Stimulated activated CD4-positive, alpha-beta T cell treated with anti-CD3 and anti-CD28 coated beads, Interleukin-2, amount 100 ng/mL, for 48 hours (primary cell): Measurements from ENCODE around the gene PRR32.
"Not testable (repeated sequence)": the region's sequence is repeated elsewhere in the genome, so short reads cannot be mapped to it uniquely, and the experiment has no call there.

Source experiments
- DNase-seq, 2 donors: peaks; one replicate each; pipeline ENCODE4 v3.0.0-alpha.2; 2020

Gene PRR32

DNA sequence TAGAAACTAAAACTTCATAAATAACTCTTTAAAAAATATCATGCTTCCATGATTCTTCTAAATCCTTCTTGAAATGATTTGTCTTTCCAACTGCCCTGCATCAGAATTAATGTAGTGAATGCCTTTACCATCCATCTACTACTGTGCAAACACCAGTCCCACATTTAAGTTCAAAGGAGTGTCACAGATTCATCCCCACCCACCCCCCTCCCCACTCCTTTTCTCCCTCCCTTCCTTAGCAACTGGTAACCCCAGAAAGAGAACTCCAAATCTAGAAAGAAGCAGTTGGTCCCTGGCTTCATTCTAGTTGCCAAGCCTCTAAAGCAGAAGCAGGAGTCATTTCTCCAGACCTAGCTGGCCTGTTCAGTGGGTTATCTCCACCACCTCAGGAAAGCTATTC lies at the start of gene PRR32:
Gene PRR32, plus strand, starts transcription at position 301 of the 400 bp plus-strand sequence. CDS start 115 bp downstream, outside the sequence.
- no peak for DNase-seq

GRCh38 chrX:126770179-126770578 lies 49.4 kb upstream of the PRR32 start:
- no peak for DNase-seq

- no peak for DNase-seq
Observed at GRCh38 chrX:126785539-126785938, 34.0 kb upstream of the PRR32 start.

DNA sequence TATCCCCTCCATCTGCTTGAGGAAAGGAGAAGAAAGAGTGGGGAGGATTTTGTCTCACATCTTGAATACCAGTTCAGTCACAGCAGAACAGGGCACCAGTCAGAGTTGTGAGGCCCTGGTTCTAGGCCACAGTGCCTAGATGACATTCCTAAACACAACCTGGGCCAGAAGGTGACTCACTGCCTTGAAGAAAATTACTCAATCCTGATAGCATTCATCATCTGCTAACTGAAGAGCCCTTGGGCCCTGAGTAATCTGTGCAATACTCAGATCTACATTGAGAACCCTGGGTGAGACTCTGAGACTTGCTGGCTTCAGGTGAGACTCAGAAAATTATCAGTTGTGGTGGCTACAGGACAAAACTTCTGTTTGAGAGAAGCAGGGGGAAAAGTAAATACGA lies 20.5 kb upstream of the PRR32 start:
- no peak for DNase-seq

DNA sequence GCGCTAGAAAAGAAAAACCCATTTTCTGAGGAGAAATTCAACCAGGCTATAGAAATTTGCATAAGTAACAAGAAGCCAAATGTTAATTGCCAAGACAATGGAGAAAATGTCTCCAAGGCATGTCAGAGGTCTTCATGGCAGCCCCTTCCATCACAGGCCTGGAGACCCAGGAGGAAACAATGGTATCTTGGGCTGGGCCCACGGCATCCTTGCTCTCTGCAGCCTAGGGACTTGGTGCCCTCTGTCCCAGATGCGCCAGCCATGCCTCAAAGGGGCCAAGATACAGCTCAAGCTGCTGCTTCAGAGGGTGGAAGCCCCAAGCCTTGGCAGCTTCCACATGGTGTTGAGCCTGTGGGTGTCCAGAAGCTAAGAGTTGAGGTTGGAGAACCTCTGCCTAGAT lies 12.7 kb upstream of the PRR32 start:
- not testable (repeated sequence) for DNase-seq

DNA sequence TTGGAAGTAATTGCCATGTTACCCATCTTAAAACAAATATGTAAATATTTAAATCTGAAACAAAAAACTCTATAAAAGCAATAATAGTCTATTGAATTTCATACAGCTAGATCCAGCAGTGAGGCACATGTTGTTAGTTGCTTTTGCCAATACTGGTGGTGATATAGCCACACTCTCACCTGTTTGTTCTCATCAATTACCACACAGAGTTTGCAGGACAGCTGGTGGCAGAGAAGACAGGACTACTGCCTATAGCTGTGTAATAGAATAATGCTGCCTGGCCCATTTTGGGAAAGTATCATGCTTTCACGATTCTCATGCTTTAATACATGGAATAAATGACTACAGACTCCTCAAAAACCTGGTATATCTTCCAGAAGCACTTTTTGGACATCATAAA lies 3.7 kb upstream of the PRR32 start:
- DNase-seq: no peak

DNA sequence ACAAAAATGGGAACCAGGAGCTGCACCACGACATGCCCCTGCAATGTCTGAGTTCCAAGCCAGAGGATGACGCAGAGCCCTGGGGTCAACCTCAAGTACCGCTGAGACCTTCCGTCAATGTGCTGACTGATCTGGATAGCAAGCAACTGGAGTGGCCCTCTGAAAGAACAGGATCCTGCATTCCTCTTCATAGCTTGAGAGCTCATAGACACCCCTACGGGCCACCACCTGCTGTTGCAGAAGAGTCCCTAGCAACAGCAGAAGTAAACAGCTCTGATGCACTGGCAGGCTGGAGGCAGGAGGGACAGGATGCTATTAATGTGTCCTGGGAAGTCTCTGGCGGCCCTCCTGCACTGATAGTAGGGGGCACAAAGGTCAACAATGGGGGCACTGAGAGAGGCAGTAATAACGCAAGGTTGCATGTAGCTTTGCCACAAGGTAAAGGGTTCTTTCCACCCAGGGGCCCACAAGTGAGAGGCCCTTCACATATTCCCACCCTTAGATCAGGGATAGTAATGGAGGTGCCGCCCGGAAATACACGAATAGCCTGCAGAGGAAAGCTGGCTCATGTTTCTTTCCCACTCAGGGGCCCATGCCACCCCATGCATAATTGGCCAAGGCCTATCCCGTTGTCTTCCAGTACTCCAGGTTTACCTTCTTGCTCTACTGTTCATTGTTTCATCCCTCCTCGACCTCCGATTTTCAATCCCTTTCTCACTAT lies 1.3 kb downstream of the PRR32 start:
- DNase-seq: no peak

- no peak for DNase-seq
Observed at GRCh38 chrX:126824338-126825007, 4.9 kb downstream of the PRR32 start.

DNA sequence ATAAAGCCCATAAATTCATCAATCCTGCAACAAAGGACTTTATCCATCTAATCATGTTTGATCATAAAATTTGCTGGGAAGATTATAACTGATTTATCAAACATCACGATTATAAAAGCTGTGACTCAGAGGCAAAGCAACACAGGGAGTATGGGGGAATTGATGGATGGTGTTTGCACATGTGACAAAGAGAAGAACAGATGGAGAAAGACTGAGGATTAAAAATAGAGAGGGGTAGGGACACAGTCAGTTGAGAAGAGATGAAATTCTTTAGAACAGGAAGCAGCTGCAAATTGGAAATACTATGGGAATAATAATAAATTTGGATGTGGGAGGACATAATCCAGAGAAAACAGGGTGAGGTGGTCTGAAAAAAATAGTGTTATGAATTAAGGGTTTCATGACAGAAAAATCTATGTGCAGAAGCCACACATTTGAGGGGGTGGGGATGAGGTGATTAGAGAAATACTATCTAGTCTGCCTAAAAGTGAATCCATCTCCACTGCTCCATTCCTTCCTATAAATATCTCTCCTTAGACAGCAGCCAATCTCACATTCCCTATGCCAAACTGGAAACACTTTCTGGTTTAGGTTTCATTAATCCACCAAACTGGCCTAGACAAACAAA lies 6.2 kb downstream of the PRR32 start:
- no peak for DNase-seq

DNA sequence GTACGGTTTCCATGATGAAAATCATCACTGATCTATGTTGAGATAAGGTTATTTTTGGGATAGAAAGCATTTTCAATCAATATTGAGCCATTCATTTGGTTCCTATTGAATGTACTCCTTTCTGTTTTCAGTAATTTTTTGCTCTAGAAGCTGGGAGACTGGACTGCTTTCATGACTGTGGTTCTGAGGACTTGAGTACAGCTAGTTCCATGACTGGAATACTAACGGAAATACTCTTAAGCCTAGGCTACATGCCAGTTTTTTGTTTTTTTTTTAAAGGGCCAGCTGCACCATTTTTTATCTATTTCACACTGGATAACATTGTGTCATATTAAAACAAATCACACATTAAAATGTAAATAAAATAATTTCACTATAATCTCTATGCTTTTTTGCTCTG lies 16.7 kb downstream of the PRR32 start:
- no peak for DNase-seq

DNA sequence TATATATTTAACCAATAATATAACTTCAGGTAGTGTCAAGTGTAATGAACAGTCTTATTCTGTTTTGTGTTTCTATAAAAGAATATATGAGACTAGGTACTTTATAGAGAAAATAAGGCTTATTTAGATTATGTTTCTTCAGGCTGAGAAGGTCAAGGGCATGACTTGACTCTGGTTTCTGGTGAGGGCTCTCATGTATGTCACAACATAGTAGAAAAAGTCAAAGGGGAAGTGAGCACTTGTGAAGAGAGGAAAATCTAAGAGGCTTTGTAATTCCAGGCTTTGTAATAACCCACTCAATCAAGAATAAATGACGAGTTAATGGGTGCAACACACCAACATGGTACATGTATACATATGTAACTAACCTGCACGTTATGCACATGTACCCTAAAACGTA lies 27.6 kb downstream of the PRR32 start:
- no peak for DNase-seq

DNA sequence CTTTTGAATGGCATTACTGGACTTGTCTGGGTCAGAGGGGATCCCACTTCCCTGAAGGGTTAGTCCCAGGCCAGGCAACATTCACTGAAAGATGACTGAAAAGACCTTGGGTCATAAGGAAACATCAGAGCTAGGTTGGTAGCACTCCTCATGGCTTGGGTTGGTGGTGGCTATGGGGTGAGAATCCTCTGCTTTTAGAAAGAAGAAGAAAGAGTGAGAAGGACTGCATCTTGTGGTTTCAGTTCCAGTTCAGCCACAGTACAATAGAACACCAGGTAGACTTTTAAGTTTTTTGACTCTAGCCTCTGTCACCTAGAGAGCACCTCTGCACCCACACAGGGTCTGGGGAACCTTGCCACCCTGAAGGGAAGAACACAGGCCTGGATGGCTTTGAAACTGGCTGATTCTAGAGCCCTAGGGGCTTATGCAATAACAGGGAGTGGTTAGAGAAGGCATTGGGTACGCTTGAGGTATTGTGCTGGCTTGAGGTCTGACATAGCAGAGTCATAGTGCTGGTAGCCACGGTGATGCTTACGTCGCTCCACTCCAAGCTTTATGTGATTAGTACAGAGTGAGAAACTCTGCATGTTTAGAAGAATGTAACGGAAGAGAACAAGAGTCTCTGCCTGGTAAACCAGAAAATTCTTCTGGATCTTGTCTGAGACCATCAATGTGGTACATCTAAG lies 36.5 kb downstream of the PRR32 start:
- DNase-seq: no peak
